ENCODE measurements around the gene CHERP. TPM values are rescaled to one million over a fixed set of nuclear protein-coding genes. Genes with fewer than 3 reads are reported as not detected.

The CHERP gene
- total RNA-seq, 1 experiment from 2014 or later, result 101 TPM

DNA sequence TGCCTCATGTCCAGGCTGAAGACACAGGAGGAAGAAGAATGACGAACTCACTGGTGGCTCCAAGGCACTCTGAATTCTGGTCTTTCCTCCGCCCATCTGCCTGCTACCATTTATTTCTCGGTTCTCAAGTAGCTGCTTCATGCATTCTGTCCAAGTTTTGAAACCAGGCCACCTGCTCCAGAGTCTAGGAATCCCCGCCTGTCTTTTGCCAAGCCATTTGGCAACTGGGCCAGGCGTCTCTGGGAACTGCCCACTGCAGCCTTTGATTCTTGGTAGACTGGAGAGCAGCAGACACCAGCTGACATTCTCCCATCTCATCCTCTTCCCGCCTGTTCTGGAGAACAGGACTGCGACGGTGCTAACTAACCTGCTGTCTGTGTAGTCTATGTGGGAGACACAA is 19.1 kb upstream of the CHERP start:
- WGBS (ENCODE audit: extremely low coverage, insufficient read length, low lambda C conversion rate), result no CpG with 5 or more reads among the region's 8 CpGs
- Histone ChIP-seq H2AFZ (ENCODE audit: low read length) (no peak overlapping the region), H3K27me3 (ENCODE audit: insufficient read depth, low read length) (no peaks in the 10 kb centered on the region), H3K4me2 (ENCODE audit: insufficient read depth, insufficient read length, low read length) (no peak overlapping the region), H3K23me2 (ENCODE audit: insufficient read length, low read depth, low read length, poor library complexity, severe bottlenecking) (no peaks in the 10 kb centered on the region), H3K79me1 (ENCODE audit: insufficient read depth, low read depth, low read length, poor library complexity, severe bottlenecking) (no peaks in the 10 kb centered on the region), H3K9ac (ENCODE audit: extremely low read depth, insufficient read length, low read length) (no peak overlapping the region), H4K20me1 (ENCODE audit: control insufficient read depth, insufficient read depth, insufficient read length) (no peaks in the 10 kb centered on the region), H2BK20ac (ENCODE audit: low read depth, low read length, poor library complexity, severe bottlenecking) (no peak overlapping the region), H3K79me2 (ENCODE audit: insufficient read depth, low read length) (no peaks in the 10 kb centered on the region), H4K91ac (ENCODE audit: insufficient read length, low read depth, low read length) (no peak overlapping the region), H2BK12ac (ENCODE audit: insufficient read length, low read depth, low read length) (no peak overlapping the region), H2BK15ac (ENCODE audit: low read depth, low read length) (no peak overlapping the region), H3K56ac (ENCODE audit: insufficient read length, low read depth, low read length) (no peak overlapping the region), H3K14ac (ENCODE audit: insufficient read depth, low read length) (no peak overlapping the region), H4K5ac (ENCODE audit: insufficient read length, low read depth, low read length) (no peak overlapping the region), H3K4me1 (ENCODE audit: insufficient read depth, low read length) (no peaks in the 10 kb centered on the region), H2AK5ac (ENCODE audit: insufficient read length, low read length) (no peak overlapping the region), H3K18ac (ENCODE audit: insufficient read length, low read depth, low read length) (no peak overlapping the region), H3K23ac (ENCODE audit: insufficient read length, low read depth, low read length) (no peak overlapping the region), H3T11ph (ENCODE audit: low read length) (no peak overlapping the region), H2BK5ac (ENCODE audit: insufficient read length, low read length) (no peak overlapping the region), H3K4ac (ENCODE audit: low read depth, low read length) (no peak overlapping the region), H3K27ac (ENCODE audit: insufficient read length, low read depth, low read length) (no peak overlapping the region), H2BK120ac (ENCODE audit: low read depth, low read length, poor library complexity, severe bottlenecking) (no peak overlapping the region), H4K8ac (replicated peaks; ENCODE audit: insufficient read length, low read depth, low read length) (no peak overlapping the region), H3K9me3 (ENCODE audit: control insufficient read depth, low read depth, low read length) (no peaks in the 10 kb centered on the region)
- peaks cover 16 to 75% (median 60%) of the 10 kb centered on the region in 3 experiments; a peak in 6 of 7 replicates for H3K36me3 Mint-ChIP-seq (ENCODE audit: insufficient read depth in 1 of 3, low read depth in 3 of 3)
- TF ChIP-seq, protein P1, sequence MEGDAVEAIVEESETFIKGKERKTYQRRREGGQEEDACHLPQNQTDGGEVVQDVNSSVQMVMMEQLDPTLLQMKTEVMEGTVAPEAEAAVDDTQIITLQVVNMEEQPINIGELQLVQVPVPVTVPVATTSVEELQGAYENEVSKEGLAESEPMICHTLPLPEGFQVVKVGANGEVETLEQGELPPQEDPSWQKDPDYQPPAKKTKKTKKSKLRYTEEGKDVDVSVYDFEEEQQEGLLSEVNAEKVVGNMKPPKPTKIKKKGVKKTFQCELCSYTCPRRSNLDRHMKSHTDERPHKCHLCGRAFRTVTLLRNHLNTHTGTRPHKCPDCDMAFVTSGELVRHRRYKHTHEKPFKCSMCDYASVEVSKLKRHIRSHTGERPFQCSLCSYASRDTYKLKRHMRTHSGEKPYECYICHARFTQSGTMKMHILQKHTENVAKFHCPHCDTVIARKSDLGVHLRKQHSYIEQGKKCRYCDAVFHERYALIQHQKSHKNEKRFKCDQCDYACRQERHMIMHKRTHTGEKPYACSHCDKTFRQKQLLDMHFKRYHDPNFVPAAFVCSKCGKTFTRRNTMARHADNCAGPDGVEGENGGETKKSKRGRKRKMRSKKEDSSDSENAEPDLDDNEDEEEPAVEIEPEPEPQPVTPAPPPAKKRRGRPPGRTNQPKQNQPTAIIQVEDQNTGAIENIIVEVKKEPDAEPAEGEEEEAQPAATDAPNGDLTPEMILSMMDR (conservative IDR thresholded peaks at IDR 0.05), result no peak
- peak overlapping the region in 1 of 3 experiments; percentile 64; a peak in 1 of 7 replicates for H3K27ac Mint-ChIP-seq
- no peaks in the 10 kb centered on the region for H3K9me3 Mint-ChIP-seq
- no peak for DNase-seq
- H3K27me3 Mint-ChIP-seq (ENCODE audit: low read depth), result no peaks in the 10 kb centered on the region
- no peak overlapping the region for H3K4me3 Mint-ChIP-seq
- no peaks in the 10 kb centered on the region for H3K4me1 Mint-ChIP-seq

All from H9 (cell line).